Thoracic aorta (tissue), 2 donors: Measurements from ENCODE around the gene SPHK2. TPM values are rescaled to one million over a fixed set of nuclear protein-coding genes. Genes with fewer than 3 reads are reported as not detected.

Experiments
- ATAC-seq: fragments of 150-250 bp; one replicate; pipeline ENCODE4 v1.8.0; 2017; ENCODE audit warnings: low read depth; ENCODE audit not compliant: insufficient number of reproducible peaks, low FRiP score
- DNase-seq: peaks from one replicate; pipeline ENCODE4 v3.0.0-alpha.2; 2020; ENCODE audit warnings: low spot score
- H3K27ac ChIP-seq, 2 donors: fragments of 200-600 bp; sonication (generic); 1 replicate in 1 of 2; 2 replicates in 1 of 2; pipeline ENCODE4 v1.5.1; 2016; ENCODE audit warnings: mild to moderate bottlenecking in 2 of 2, moderate library complexity in 2 of 2
- H3K27me3 ChIP-seq: fragments of 200-600 bp; sonication (generic); replicated peaks from 2 replicates; pipeline ENCODE4 v1.6.0; 2016; ENCODE audit warnings: mild to moderate bottlenecking; ENCODE audit not compliant: insufficient read depth
- H3K36me3 ChIP-seq: fragments of 200-600 bp; sonication (generic); one replicate; pipeline ENCODE4 v1.5.1; 2016
- H3K4me1 ChIP-seq, 2 donors: fragments of 200-600 bp; sonication (generic); 1 replicate in 1 of 2; 2 replicates in 1 of 2; pipeline versions ENCODE4 v1.5.1 to v1.6.0; 2016; ENCODE audit warnings: low read depth in 2 of 2, mild to moderate bottlenecking in 1 of 2; ENCODE audit not compliant: control insufficient read depth in 1 of 2
- H3K4me3 ChIP-seq: fragments of 200-600 bp; sonication (generic); 2 replicates; pipeline ENCODE4 v1.5.1; 2016; ENCODE audit warnings: mild to moderate bottlenecking
- H3K9me3 ChIP-seq: fragments of 200-600 bp; sonication (generic); 2 replicates; pipeline ENCODE4 v1.5.1; 2016
- CTCF ChIP-seq: fragments of 200-600 bp; sonication (generic); IDR thresholded peaks from one replicate; pipeline ENCODE4 v1.5.1; 2019; ENCODE audit warnings: antibody characterized with exemption
- total RNA-seq, 2 donors: library from RNA; depleted of rRNA; stranded (reverse); fragments of >200 nt; gene quantifications; one replicate each; pipeline versions ENCODE4 v1.1.0 to v1.2.3, GENCODE V29; 2016

The SPHK2 gene
- total RNA-seq, 2 donors from 2014 or later: 16.2 to 49.0 TPM

- H3K9me3 ChIP-seq: no peaks in the 10 kb centered on the region
- no peak for TF ChIP-seq CTCF
- H3K4me1 ChIP-seq: peaks cover 15 to 22% of the 10 kb centered on the region in 2 donors
- H3K27me3 ChIP-seq: no peaks in the 10 kb centered on the region
- no peak for DNase-seq
- peaks cover 23% of the 10 kb centered on the region for H3K36me3 ChIP-seq
- H3K4me3 ChIP-seq: no peak within 1 kb of the TSS
- no peak for ATAC-seq
- H3K27ac ChIP-seq: no peak within 1 kb of the TSS
Observed at GRCh38 chr19:48614436-48615230, 4.7 kb upstream of the SPHK2 start, which contains the start of gene FAM83E. Gene FAM83E, minus strand, starts transcription at chr19:48615076. Its CDS starts 1,704 bp downstream, at chr19:48613372.

- Histone ChIP-seq H3K27me3 (no peaks in the 10 kb centered on the region), H3K4me3 (no peak overlapping the region), H3K36me3 (peaks cover 23% of the 10 kb centered on the region), H3K4me1 (peaks cover 17 to 31% of the 10 kb centered on the region in 2 donors), H3K27ac (no peak overlapping the region), H3K9me3 (no peaks in the 10 kb centered on the region)
- DNase-seq (no peak), ATAC-seq (no peak)
- TF ChIP-seq CTCF: no peak
Observed at GRCh38 chr19:48615231-48616040, 3.9 kb upstream of the SPHK2 start.

GRCh38 chr19:48616041-48616436 is 3.3 kb upstream of the SPHK2 start:
- no peaks in the 10 kb centered on the region for H3K9me3 ChIP-seq
- H3K4me3 ChIP-seq: no peak overlapping the region
- peaks cover 23% of the 10 kb centered on the region for H3K36me3 ChIP-seq
- no peak for ATAC-seq
- peaks cover 17 to 33% of the 10 kb centered on the region in 2 donors for H3K4me1 ChIP-seq
- H3K27ac ChIP-seq: no peak overlapping the region
- no peak for TF ChIP-seq CTCF
- H3K27me3 ChIP-seq: no peaks in the 10 kb centered on the region
- DNase-seq: no peak

- H3K9me3 ChIP-seq: no peaks in the 10 kb centered on the region
- H3K4me1 ChIP-seq: peaks cover 17 to 33% of the 10 kb centered on the region in 2 donors
- H3K36me3 ChIP-seq: peaks cover 23% of the 10 kb centered on the region
- DNase-seq (no peak), ATAC-seq (no peak)
- no peak overlapping the region for H3K4me3 ChIP-seq
- no peak for TF ChIP-seq CTCF
- no peak overlapping the region for H3K27ac ChIP-seq
- H3K27me3 ChIP-seq: no peaks in the 10 kb centered on the region
Observed at GRCh38 chr19:48616491-48617056, 2.7 kb upstream of the SPHK2 start.
